Uterus (tissue), 2 donors: ENCODE results near the gene SYTL4.

Experiments
- POLR2A ChIP-seq, 2 donors: fragments of 450-650 bp; IDR thresholded peaks; one replicate each; pipeline ENCODE4 v1.6.1; 2016; ENCODE audit warnings: antibody characterized with exemption in 2 of 2, mild to moderate bottlenecking in 1 of 2, moderate library complexity in 1 of 2
- TF ChIP-seq, protein P1 (sequence below), 4 experiments: fragments of 200-600 bp in 2 of 4; fragments of 450-650 bp in 2 of 4; sonication (generic) in 2 of 4; IDR thresholded peaks; one replicate each; pipeline ENCODE4 v1.5.1; 2016 to 2019; ENCODE audit warnings: antibody characterized with exemption in 4 of 4, mild to moderate bottlenecking in 2 of 4, moderate library complexity in 1 of 4

DNA sequence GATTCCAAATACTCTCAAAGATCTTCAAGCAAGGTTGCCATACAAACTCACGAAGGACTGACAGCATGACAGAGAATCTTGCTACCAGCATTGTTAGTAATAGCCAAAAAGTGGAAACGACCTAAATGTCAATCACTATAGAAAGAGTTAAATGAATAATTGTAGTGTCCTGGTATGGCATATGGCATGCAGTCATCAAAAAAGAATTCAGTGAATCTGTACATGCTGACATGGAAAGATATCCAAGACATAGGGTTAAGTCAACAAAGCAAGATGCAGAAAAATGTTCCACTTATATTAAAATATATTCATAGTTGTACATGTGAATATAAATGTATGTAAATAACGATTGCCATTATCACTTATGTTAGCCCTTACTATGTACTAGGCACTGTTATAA lies 50.3 kb downstream of the SYTL4 start:
- TF ChIP-seq, protein P1, sequence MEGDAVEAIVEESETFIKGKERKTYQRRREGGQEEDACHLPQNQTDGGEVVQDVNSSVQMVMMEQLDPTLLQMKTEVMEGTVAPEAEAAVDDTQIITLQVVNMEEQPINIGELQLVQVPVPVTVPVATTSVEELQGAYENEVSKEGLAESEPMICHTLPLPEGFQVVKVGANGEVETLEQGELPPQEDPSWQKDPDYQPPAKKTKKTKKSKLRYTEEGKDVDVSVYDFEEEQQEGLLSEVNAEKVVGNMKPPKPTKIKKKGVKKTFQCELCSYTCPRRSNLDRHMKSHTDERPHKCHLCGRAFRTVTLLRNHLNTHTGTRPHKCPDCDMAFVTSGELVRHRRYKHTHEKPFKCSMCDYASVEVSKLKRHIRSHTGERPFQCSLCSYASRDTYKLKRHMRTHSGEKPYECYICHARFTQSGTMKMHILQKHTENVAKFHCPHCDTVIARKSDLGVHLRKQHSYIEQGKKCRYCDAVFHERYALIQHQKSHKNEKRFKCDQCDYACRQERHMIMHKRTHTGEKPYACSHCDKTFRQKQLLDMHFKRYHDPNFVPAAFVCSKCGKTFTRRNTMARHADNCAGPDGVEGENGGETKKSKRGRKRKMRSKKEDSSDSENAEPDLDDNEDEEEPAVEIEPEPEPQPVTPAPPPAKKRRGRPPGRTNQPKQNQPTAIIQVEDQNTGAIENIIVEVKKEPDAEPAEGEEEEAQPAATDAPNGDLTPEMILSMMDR (IDR thresholded peaks at IDR 0.05): no peak
- no peak for TF ChIP-seq POLR2A (IDR thresholded peaks at IDR 0.05)
